ENCODE results near the gene AKR1C1. TPM values are rescaled to one million over a fixed set of nuclear protein-coding genes. Genes with fewer than 3 reads are reported as not detected.
A peak's percentile ranks its signal among the peaks of the same experiment; 100 is the strongest.
"Not testable (repeated sequence)": the region's sequence is repeated elsewhere in the genome, so short reads cannot be mapped to it uniquely, and the experiment has no call there.

AKR1C1 gene
- total RNA-seq, 1 experiment from 2014 or later, result 16.3 TPM

DNA sequence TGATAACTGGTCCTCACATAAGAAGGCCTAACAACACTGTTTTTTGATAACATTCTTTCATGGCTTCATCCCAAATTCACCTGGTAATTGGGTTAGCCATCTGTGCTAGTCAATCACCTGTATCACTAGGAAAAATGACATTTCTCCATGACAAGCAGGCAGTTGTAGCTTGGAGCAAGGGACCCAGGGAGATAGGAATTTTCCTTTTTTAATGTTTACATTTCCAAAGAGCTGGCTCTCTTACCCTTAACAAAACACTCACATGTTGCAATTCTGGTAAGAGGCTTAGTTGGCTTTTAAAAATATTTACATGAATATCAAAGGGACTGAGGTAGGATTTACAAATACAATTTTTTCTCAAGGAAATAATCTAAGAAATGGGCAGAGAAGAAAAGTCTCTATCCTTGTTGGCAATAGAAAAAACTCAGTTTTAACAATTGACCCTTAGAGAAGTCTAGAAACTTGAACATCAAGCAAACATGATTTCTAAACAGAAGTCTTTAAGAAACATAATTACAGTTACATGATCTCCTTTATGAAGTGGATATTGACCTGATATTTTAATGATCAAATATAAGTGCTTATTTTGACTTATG is 16.1 kb upstream of the AKR1C1 start:
- DNase-seq (ENCODE audit: low spot score), result no peak

DNA sequence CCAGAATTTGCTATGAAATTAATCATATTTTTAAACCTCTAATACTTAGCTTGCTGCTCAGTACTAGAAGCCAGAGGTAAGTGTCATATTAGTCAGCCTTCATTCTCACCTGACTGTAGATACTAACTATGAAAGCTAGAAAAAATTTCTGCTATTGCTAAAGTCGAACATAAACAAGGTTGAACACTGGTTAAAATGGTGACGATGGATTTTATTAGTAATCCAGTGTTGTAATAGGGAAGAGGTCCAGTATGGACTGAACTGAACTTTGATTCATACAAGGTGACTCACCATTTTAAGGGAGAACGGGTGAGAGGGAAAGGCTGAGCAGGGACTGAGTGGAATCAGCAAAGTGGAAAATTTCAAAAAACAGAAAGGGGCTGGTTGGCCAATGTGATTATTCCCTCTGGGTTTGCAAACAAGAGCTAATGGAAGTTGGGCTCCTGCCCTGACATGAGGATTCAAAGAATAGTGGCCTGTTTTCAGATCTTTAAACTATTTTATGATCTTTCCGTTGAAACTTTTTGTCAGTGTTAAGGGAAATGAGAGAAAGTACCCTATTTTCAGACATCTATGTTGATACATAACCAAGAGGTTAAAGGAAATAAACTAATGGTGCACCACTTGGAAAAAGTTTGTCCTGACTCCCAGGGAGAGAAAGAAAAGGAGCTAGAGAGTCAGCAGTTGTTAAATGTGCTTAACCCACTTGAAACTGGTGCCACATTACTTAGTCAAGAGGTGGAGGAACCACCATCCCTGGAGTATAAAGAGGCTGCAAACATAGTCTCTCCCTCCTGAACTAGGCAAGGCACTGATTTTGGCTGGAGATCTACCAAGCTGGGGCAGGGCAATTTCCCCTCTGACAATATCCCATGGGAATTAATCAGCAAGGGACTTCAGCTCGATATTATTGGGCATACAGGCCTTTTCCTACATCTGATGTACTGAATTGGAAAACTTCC is 15.3 kb upstream of the AKR1C1 start:
- DNase-seq (ENCODE audit: low spot score), result peak; percentile 70

DNA sequence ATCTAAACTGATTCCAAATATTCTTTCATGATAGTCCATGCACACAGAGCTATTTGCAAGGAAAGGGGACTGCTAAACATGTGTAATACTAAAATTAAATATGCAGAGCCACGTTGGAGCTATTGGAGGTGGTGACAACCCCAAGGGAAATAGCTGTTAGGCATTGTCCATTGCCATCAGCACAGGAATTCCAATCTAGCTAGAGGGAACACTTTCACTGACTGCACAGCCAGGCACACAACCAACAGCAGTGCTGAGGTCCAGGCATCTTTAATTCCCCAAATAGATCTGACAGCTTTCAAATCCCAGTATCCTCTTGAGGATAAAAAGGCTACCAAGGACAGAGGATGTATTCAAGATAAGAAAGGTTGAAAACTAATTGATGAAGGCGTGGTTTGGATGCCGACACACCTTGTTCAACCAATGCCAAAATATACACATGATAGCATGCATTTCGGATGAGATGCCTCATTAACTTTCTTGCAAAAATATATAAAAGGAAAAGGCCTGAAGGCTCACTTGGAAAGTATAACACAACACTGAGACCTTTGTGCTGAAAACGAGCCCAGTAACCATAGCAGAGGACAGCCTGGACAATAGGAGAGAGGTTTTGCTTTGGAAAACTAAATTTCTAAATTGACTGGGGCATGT is 11.6 kb upstream of the AKR1C1 start:
- not testable (repeated sequence) for DNase-seq (ENCODE audit: low spot score)

DNA sequence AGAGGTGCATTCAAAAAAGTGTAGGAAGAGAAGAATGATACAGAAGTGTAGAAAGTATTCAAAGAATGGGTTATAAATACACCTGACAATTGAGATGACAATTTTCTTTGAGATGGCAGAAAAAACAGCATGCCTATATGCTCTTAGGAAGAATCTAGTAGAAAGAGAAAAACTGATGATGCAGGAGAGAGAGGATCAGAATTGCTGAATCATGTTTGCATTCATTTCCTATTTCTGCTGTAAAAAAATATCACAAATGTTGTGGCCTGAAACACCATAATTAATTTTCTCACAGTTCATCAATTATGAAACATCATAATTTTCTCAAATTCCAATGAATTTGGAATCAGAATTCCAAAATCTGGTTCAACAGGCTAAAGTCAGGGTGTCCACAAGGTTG is 9.8 kb upstream of the AKR1C1 start:
- no peak for DNase-seq (ENCODE audit: low spot score)

DNA sequence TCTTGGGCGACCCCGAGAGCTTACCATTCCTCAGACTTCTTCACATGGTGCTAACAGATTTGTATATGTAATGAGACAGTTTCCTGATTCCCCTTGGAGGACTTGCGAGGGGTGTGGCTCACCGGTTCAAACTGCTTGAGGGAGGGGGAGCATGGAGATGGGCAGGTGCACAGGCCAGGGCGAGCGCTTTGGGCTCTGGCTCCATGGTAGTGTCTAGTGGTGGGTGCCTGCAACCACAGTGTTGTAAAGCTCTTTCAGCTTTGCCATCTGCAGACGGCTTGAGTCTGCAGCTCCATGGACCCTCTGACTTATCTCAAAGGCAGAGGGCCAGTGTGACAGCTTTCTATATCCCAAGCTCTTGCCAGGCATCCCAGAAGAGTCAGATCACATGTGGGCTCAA is 7.1 kb upstream of the AKR1C1 start:
- not testable (repeated sequence) for DNase-seq (ENCODE audit: low spot score)

DNA sequence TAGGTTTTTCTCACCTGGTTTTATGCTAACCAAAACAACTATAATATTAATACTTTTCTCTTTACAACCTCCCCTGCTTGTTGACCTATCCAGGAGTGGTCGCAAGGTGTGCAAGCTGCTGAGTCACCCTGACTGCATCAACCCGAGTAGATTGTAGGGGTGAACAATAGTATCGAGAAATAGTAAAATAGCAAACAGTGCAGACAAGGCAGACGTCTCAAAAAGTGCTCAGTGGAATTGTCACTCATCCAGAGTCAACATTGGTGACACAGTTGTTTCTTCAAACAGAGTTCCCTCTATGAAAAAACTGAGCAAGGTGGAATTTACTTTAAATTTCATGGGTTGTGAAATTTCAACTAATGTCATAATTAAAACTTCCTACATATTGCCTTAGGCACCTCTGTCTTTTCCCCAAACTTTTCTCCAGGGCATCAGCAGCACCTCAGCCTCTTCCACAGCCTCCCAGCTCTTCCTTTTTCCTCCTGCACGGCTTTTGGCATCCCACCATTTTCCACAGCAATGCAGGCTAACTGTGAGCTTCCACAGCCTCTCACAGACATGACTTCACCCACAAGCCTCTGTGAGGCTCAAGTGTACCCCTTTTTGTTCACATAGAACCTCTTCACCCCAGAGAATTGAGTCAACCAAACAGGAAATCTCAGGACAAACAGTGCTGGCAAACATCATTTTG is 6.1 kb upstream of the AKR1C1 start:
- DNase-seq (ENCODE audit: low spot score), result not testable (repeated sequence)

DNA sequence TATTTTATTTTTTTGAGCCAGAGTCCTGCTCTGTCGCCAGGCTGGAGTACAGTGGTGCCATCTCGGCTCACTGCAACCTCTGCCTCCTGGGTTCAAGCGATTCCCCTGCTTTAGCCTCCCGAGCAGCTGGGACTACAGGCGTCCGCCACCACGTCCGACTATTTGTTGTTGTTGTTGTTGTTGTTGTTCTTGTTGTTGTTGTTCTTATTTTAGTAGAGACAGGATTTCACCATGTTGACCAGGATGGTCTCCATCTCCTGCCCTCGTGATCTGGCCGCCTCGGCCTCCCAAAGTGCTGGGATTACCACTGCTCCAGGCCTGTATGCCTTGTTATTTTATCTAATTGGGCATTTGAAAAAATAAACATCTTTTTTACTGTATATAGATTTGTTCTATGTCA is 1.7 kb upstream of the AKR1C1 start:
- not testable (repeated sequence) for DNase-seq (ENCODE audit: low spot score)

DNA sequence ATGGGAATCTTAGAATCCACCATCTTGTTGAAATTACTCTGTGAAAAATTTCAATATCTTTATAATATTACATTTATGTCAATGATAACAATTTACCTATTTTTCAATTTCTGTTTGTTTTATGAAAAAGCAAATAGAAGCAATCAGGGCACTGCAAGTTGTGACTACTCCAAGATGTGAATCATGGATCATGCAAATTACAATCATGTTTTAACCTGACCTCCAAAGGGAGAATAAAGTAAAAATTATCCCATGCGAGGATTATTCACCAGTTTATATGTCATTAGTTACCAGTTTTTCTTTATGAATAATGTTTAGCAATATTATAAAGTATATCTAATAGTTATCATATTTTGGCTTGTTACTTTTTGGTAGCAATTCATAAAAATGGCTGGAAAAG is 907 bp upstream of the AKR1C1 start:
- not testable (repeated sequence) for DNase-seq (ENCODE audit: low spot score)

DNA sequence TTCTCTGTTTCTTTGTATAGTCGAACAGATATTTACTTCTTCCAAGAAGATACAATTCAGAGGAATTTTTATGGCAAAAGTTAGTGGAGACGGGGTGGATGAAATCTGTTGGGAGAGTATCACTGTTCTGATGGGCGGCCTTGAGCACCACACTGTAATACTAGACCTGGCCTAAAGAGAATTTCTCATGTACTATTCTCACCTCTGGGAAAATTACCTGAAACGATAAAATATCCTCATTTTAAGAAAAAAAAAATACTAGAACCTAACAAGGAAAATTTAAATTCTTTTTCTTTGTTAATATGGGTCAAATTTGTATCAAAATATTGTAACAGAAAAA is 570 bp downstream of the AKR1C1 start:
- not testable (repeated sequence) for DNase-seq (ENCODE audit: low spot score)

DNA sequence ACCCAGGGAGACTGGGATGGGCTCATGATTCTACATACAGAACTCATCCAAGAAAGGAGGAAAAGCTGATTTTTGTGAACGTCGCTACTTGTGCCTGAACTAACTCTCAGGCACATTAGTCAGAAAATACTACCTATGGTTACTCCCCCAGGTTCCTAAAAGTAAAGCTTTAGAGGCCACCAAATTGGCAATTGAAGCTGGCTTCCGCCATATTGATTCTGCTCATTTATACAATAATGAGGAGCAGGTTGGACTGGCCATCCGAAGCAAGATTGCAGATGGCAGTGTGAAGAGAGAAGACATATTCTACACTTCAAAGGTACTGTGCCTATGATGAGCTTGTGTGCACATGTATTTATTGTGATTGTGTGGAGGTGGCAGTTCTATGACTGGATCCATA is 2.5 kb downstream of the AKR1C1 start:
- DNase-seq (ENCODE audit: low spot score), result not testable (repeated sequence)

DNA sequence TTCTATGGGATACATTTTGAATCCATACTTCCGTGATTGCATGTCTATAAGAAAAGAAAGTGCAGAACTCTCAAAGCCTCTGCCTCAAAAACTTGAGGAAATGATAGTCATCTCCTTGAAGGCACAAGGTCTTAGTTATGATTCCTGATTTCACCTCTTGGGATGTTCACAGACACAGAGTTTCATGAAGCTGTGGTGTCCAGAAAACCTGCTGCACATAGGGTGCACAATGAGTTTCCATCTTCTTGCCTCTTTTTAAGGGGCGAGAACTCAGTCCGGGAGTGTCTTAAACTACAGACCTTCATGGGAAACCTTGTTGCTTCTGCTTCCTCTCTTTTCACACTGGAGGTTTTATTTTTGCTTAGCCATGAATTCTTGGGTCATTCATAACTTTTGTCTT is 4.0 kb downstream of the AKR1C1 start:
- not testable (repeated sequence) for DNase-seq (ENCODE audit: low spot score)

DNA sequence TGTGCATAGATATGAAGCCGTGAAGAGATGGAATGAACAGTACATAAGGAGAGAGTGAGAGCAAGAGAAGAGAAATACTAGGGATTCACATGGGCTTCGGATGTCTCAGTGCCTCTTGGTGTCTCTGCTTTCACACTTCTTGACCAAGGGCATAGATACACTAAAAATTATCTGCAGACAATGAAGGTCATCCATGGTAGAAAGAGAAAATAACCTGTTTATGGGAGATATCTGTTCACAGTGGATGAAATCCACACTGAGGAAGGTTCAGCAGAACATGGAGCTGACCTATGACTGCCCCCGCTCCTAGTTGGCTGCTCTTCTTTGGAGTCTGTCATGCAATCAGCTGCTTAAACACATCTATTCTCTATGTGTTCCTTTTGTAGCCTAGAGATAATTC is 6.1 kb downstream of the AKR1C1 start:
- not testable (repeated sequence) for DNase-seq (ENCODE audit: low spot score)

DNA sequence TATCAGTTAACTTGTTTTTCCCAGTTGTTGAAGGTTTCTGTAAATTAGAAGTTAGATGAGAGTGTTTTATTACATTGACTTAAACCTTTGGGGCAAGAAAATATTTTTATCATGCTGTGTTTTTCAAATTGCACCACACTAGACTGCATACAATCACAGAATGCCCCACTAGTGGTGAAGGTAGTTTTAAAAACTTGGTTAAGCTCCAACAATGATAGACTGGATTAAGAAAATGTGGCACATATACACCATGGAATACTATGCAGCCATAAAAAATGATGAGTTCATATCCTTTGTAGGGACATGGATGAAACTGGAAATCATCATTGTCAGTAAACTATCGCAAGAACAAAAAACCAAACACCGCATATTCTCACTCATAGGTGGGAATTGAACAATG is 7.1 kb downstream of the AKR1C1 start:
- DNase-seq (ENCODE audit: low spot score), result not testable (repeated sequence)

DNA sequence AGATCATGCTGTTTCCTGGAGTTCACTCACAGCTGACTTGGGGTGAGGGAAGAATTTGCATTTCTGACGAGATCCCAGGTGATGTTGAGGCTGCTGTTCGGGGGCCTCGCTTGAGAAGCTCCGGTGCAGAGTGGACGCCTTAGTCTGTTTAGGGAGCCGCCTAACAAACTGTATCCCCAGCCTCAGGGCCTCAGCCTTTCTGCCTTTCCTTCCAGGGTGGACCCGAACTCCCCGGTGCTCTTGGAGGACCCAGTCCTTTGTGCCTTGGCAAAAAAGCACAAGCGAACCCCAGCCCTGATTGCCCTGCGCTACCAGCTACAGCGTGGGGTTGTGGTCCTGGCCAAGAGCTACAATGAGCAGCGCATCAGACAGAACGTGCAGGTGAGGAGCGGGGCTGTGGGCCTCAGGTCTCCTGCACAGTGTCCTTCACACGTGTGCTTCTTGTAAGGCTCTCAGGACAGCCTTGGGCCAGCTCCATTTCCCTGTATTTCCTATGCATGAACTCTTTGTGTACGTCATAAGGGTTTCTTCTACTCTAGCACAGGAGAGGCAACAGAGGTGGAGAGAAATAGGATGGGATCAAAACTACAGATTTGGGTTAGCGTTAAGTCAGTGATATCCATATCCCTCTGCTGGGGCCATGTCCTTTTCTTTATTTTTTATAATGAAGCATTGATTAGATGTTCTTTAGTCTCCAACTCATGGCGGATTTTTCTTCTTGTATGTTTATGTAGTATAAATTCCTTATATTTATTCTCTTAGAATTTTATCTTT is 9.3 kb downstream of the AKR1C1 start:
- DNase-seq (ENCODE audit: low spot score), result not testable (repeated sequence)

DNA sequence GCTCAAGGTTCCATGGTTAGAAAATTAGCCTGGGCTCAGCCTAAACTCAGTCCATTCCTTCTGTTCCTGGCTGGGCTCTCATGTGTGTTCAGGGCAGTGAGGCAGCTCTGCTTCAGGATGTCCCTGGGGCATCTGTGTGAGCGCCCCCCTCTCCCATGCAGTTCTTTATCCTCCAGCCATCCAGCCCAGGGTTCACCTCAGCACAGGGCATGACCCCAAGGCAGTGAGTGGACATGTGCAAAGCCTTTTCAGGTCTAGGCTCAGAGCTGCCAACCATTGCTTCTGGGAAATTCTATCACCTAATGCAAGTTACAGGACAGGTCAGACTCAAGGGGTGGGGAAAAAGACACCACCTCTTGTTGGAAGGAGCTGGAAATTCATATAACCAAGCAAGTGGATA is 10.1 kb downstream of the AKR1C1 start:
- not testable (repeated sequence) for DNase-seq (ENCODE audit: low spot score)

DNA sequence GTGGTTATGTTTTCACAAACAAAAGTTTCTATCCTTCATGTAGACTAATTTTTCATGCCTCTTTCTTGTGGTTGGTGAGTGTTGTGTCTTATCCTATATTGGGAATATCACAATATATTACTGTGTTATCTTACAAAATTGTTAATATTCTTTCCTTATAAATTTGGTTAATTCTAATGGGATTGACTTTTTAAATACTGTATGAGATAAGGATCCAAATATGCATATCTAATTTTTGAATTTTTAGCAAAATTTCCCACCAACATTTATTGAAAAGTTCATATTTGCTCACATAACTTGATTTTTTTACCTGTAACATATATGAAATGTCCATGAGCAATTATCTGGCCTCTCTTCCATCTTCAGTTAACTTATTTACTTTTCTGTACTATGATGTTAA is 11.2 kb downstream of the AKR1C1 start:
- DNase-seq (ENCODE audit: low spot score), result not testable (repeated sequence)

DNA sequence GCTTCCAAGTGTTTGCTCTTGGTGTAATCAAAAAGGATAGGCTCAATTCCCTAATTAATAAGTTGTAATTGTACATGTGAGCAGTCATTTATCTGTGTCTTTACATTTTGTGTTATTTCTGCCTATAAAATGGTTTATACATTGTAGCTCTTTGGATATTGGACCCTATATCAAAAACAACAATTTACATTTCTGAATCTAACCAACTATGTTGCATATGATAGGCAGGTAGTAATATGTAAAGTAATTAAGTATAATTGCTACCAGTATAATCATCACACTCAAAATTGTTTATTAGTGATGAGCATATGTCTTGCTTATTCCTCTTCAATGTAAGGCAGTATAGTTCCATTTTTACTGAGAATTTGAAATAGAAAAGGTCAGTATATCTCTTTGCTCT is 13.8 kb downstream of the AKR1C1 start:
- no peak for DNase-seq (ENCODE audit: low spot score)

DNA sequence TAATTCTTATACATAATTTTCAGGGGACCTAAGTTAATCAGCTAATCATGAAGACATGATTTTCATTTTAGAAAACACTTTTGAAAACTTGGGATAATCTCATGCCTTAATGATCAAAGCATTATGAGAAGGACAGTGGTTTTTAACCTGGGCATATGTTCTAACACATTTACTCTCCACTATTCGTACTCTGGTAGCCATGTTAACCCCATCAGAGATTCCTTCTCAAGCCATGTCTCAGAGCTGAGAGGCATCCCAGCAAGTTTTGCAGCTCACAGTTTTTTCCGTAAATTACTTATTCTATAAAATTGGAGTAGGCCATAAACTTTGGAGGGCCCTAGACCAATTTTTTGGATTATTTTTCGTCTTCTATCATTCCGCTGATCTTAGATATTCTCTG is 15.7 kb downstream of the AKR1C1 start:
- no peak for DNase-seq (ENCODE audit: low spot score)

DNA sequence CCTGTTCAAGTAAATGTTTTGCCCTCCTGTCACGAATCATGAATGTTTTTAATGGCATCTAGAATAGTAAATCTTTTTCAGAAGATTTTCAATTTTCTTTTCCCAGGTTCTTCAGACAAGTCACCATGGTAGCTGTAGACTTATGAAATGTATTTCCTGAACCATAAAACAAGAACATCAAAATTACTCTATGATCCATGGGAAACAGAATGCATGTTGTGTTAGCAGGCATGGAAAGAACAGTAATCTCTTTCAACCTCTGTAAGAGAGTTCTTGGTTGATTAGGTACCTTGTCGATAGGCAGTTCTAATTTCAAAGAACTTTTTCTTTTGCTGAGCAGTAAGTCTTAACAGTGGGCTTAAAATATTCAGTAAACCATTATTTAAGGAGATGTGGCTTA is 17.6 kb downstream of the AKR1C1 start:
- no peak for DNase-seq (ENCODE audit: low spot score)

DNA sequence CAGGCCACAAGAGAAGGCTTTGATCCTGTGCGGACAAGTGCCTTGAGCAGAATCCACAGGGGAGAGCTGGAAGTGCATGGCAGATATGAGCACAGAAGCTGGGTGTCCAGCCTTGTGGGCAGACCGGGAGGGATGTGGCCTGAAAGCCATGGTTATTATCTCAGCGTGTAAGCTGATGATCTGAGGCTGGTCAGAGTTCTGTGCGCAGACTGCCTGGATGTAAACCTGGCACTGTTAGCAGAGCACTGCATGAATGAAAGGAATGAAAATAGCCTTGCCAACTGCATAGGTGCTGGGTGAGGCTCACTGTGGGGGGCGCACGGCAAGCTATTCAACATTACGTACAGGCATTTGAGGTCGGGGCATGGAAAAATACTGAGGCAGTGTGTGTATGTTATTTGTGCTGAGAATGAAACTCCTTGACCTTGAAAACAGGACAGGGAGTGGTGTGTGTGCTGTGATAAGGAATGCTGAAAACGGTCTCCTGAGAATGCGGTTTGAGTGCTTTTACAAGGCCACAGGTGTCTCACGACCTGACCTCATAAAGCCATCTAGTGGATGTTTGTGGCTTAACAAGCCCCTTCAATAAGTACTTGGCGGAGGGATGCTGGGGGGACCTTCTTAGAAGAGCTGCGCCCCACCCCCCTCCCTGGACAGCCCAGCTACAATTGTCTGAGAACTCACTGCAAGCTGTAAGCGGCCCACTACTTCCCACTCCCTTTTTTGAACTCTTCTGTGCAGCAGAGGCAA is 18.7 kb downstream of the AKR1C1 start:
- DNase-seq (ENCODE audit: low spot score), result peak; percentile 79

All from HT-29 (cell line).